HL-60 (cell line): ENCODE measurements around the gene DMRT1.

ENCODE experiments used
- DNase-seq, 2 experiments: peaks; one replicate each; pipeline ENCODE4 v3.0.0-alpha.2; 2010 to 2020; ENCODE audit warnings: low read depth in 1 of 2, low spot score in 1 of 2
- H3K27ac ChIP-seq: fragments of 250-450 bp; sonication (Bioruptor Pico); replicated peaks from 2 replicates; pipeline ENCODE4 v1.5.1; 2020; ENCODE audit warnings: mild to moderate bottlenecking, moderate library complexity
- H3K27me3 ChIP-seq: fragments of 250-450 bp; sonication (Bioruptor Pico); 2 replicates; pipeline ENCODE4 v1.5.1; 2021; ENCODE audit warnings: mild to moderate bottlenecking, moderate library complexity; ENCODE audit not compliant: insufficient read depth, poor library complexity, severe bottlenecking
- H3K4me3 ChIP-seq: replicated peaks from 2 replicates; pipeline ENCODE4 v1.5.1; 2011; ENCODE audit warnings: mild to moderate bottlenecking, control low read depth, low read length; ENCODE audit not compliant: insufficient read depth
- CTCF ChIP-seq: IDR thresholded peaks from one replicate; pipeline ENCODE4 v1.5.1; 2011; ENCODE audit warnings: low read length, control low read depth, inconsistent platforms; ENCODE audit not compliant: insufficient read depth
- GABPA ChIP-seq: IDR thresholded peaks from 2 replicates; pipeline ENCODE4 v1.6.1; 2012; ENCODE audit warnings: low read depth
- POLR2AphosphoS5 ChIP-seq: IDR thresholded peaks from 2 replicates; pipeline ENCODE4 v1.6.1; 2012; ENCODE audit warnings: low read depth
- REST ChIP-seq: IDR thresholded peaks from 2 replicates; pipeline ENCODE4 v1.6.1; 2012; ENCODE audit warnings: low read depth; ENCODE audit not compliant: insufficient replicate concordance
- SPI1 ChIP-seq: IDR thresholded peaks from 2 replicates; pipeline ENCODE4 v1.6.1; 2012; ENCODE audit warnings: low read depth, mild to moderate bottlenecking, borderline replicate concordance

Gene DMRT1

GRCh38 chr9:843427-843785 is 1.9 kb downstream of the DMRT1 start:
- Histone ChIP-seq H3K27me3 (peaks cover 35% of the 10 kb centered on the region), H3K4me3 (no peak overlapping the region), H3K27ac (no peak overlapping the region)
- TF ChIP-seq REST = no peak
- no peak for TF ChIP-seq GABPA
- TF ChIP-seq CTCF = no peak
- DNase-seq = no peak

- no peak for DNase-seq
- Histone ChIP-seq H3K27ac (no peak overlapping the region), H3K4me3 (no peak overlapping the region), H3K27me3 (peaks cover 20% of the 10 kb centered on the region)
- TF ChIP-seq REST = no peak
Measured at GRCh38 chr9:846852-847251, 5.4 kb downstream of the DMRT1 start.

- peaks cover 17% of the 10 kb centered on the region for H3K27me3 ChIP-seq
- no peak for TF ChIP-seq GABPA
- TF ChIP-seq POLR2AphosphoS5 = no peak
- TF ChIP-seq SPI1 = no peak
- no peak for TF ChIP-seq CTCF
- no peak for TF ChIP-seq REST
- no peak overlapping the region for H3K4me3 ChIP-seq
- no peak for DNase-seq
- no peak overlapping the region for H3K27ac ChIP-seq
Measured at GRCh38 chr9:847505-847904, 6.0 kb downstream of the DMRT1 start.

- no peak for TF ChIP-seq POLR2AphosphoS5
- TF ChIP-seq REST = no peak
- TF ChIP-seq GABPA = no peak
- no peak for TF ChIP-seq SPI1
- no peak for TF ChIP-seq CTCF
- no peak for DNase-seq
- Histone ChIP-seq H3K27me3 (peaks cover 7% of the 10 kb centered on the region), H3K27ac (no peak overlapping the region), H3K4me3 (no peak overlapping the region)
Measured at GRCh38 chr9:849431-849830, 7.9 kb downstream of the DMRT1 start.
